Measurements from ENCODE around the gene PGAM4.
"Not testable (repeated sequence)": the region's sequence is repeated elsewhere in the genome, so short reads cannot be mapped to it uniquely, and the experiment has no call there.

The PGAM4 gene

GRCh38 chrX:77924320-77924859, 45.0 kb downstream of the PGAM4 start:
- DNase-seq (ENCODE audit: low read depth), result no peak

- no peak for DNase-seq (ENCODE audit: low read depth)
Measured at GRCh38 chrX:77922787-77923186, 46.7 kb downstream of the PGAM4 start.

- not testable (repeated sequence) for DNase-seq (ENCODE audit: low read depth)
Measured at GRCh38 chrX:77919370-77919769, 50.1 kb downstream of the PGAM4 start.

GRCh38 chrX:77918568-77918967, 50.9 kb downstream of the PGAM4 start:
- DNase-seq (ENCODE audit: low read depth), result no peak

Measured in fibroblast of the conjunctiva (primary cell).